ENCODE data around the gene CSTPP1.
"Not testable (repeated sequence)": the region's sequence is repeated elsewhere in the genome, so short reads cannot be mapped to it uniquely, and the experiment has no call there.

Gene CSTPP1

GRCh38 chr11:46984548-46984947 is 48.0 kb downstream of the CSTPP1 start:
- no peak for DNase-seq (ENCODE audit: insufficient read length, low spot score)
- no peak for FAIRE-seq

DNA sequence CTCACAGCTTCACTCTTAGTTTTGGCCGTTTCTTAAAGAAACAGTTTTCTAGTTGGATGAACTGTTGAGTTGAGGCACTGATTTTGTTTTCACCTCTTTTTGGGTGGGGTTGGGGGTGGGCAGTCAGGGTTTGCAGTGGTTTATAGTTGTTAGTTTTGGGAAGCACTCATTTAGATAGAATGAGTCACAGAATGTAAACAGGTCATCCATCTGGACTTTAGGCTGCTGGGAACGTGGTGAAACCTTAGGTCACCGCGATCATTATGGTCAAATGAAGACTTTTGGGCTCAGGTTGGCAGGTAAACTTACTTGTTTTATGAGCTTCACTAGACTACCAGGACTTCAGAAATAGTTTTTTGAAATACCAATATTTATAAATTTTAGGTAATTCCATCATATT is 48.4 kb downstream of the CSTPP1 start:
- no peak for FAIRE-seq
- DNase-seq (ENCODE audit: insufficient read length, low spot score): no peak

- no peak for DNase-seq (ENCODE audit: insufficient read length, low spot score)
- FAIRE-seq: no peak
These were observed 50.6 kb downstream of the CSTPP1 start for GRCh38 chr11:46987183-46987582.

GRCh38 chr11:46989810-46990487 is 53.4 kb downstream of the CSTPP1 start:
- FAIRE-seq; DNase-seq (ENCODE audit: insufficient read length, low spot score): not testable (repeated sequence)

DNA sequence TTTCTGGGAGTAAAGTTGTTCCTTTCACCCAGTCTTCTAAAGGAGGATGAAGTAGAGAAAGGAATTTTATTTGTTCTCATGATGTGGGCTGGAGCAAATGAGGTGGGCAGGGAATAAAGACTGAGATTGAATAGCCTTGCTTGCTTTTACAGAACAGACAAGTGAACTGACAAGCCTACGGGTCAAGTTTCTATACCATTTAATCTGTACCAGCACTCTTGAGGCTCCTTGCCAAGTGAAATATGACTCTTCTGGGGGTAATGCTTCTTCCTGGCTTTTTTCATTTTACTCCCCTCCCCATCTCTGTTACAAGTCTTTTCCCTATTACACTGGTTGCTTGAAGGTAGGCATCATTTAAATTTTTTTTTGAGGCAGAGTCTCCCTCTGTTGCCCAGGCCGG is 54.8 kb downstream of the CSTPP1 start:
- DNase-seq (ENCODE audit: insufficient read length, low spot score) (no peak), FAIRE-seq (no peak)

DNA sequence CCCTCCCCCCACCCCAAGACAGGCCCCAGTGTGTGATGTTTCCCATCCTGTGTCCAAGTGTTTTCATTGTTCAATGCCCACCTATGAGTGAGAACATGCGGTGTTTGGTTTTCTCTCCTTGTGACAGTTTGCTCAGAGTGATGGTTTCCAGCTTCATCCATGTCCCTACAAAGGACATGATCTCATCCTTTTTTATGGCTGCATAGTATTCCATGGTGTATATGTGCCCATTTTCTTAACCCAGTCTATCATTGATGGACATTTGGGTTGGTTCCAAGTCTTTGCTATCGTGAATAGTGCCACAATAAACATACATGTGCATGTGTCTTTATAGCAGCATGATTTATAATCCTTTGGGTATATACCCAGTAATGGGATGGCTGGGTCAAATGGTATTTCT is 55.8 kb downstream of the CSTPP1 start:
- not testable (repeated sequence) for FAIRE-seq; DNase-seq (ENCODE audit: insufficient read length, low spot score)

DNA sequence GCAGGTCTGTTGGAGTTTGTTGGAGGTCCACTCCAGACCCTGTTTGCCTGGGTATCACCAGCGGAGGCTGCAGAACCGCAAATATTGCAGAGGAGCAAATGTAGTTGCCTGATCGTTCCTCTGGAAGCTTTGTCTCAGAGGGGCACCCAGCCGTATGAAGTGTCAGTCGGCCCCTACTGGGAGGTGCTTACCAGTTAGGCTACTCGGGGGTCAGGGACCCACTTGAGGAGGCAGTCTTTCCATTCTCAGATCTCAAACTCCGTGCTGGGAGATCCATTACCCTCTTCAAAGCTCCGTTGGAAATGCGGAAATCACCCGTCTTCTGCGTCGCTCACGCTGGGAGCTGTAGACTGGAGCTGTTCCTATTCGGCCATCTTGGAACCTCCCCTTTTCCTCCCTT is 61.2 kb downstream of the CSTPP1 start:
- not testable (repeated sequence) for DNase-seq (ENCODE audit: insufficient read length, low spot score); FAIRE-seq

- DNase-seq (ENCODE audit: insufficient read length, low spot score) (no peak), FAIRE-seq (no peak)
These were observed 62.7 kb downstream of the CSTPP1 start for GRCh38 chr11:46999217-46999616.

- DNase-seq (ENCODE audit: insufficient read length, low spot score) (no peak), FAIRE-seq (no peak)
These were observed 63.5 kb downstream of the CSTPP1 start for GRCh38 chr11:47000033-47000432.

DNA sequence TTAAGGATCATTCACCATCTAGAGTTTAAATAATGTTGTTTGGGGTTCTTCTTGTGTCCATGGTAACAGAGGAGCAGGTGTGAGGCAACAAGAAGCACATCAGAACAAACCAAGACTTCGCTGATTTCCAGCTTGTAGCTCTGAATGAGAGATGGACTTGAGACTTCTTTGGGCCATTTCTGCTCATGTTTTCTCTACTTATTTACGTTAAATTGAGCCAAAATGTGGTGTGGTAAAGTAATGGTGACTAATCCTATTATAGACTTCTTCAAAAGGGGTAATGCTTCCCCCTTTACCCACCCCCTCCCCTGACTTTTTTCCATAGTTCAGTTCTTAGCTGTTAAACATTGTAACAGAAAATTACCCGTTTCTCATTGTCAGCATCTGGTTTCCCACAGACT is 65.2 kb downstream of the CSTPP1 start:
- no peak for DNase-seq (ENCODE audit: insufficient read length, low spot score)
- FAIRE-seq: no peak

GRCh38 chr11:47002390-47002789 is 65.8 kb downstream of the CSTPP1 start:
- peak; percentile 52 for FAIRE-seq

DNA sequence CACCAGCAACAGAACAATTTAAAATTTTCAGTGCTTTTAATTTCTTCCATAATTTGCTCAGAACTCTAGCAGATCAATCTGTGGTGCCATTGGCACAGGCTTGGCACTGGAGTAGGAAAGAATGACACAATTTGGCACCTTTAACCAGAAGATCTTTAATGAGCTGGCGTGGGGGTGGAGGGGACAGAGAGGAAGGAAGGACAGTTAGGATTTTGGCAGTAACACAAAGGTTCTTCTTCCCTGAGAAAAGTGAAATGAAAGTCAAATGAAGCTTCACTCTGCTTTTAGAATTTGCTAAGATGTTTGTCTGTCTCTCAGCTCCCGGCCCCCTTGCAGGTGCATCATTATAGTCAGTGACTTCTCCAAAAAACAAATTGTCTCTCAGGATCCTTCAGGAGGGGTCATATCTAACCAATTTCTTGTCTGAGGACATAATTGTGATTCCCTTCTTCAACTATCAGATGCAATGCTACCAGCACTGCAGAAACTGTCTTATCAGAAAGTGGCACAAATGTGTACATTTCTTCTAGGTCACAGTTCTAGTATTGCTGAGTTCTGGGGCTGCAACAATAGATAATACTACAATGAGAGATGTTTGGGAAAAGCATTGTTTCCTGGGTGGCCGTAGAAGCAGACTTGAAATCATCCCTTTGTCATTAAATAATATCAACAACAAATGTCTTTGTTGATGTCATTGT is 66.8 kb downstream of the CSTPP1 start:
- no peak for FAIRE-seq

More at GRCh38 chr11:47002390-47002789, 65.8 kb downstream of the CSTPP1 start:
- DNase-seq (ENCODE audit: insufficient read length, low spot score): no peak

DNA sequence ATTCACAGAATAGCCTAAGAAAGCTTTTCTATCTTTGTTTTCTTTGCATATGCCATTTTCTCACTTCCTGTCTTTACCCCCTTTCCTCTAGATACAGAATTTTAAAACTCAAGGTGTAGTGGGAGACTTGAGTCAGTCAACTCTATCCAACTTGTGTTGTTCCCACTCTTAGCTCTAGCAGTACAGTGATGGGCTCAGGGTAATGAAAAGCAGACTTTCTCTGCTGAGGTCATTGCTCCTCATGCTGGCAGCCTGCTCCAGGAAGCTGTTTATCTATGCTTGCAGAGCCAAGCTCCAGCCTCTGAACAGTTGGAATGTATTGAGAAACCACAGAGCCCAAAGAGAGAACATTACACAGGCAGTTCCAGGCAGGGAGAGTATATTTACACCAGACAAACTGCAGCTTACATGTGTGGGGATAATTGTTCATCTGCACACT is 68.1 kb downstream of the CSTPP1 start:
- DNase-seq (ENCODE audit: insufficient read length, low spot score) (no peak), FAIRE-seq (peak; percentile 76)

More for the DNA sequence above, 66.8 kb downstream of the CSTPP1 start:
- no peak for DNase-seq (ENCODE audit: insufficient read length, low spot score)

- no peak for FAIRE-seq
- no peak for DNase-seq (ENCODE audit: insufficient read length, low spot score)
These were observed 68.9 kb downstream of the CSTPP1 start for GRCh38 chr11:47005441-47005840.

- no peak for DNase-seq (ENCODE audit: insufficient read length, low spot score)
- FAIRE-seq: no peak
These were observed 71.0 kb downstream of the CSTPP1 start for GRCh38 chr11:47007579-47007978.

DNA sequence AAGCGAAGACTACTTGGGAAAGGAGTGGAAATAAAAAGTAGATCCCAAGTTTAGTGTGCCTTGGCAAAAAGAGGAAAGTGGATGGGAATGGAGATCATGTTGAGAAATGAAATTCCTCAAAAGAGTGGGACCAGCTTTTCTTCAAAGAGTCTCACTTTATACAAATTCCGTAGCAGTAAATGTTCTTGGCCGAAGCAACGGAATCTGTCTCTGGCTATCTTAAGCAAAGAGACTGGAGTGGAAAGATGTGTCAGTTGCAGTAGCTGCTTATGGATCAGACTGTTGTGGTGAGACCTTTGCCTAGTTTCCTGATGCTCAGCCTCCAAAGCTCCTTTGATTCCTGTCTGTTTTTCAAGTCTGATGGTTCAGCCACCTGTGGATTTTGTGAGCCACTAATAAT is 73.6 kb downstream of the CSTPP1 start:
- DNase-seq (ENCODE audit: insufficient read length, low spot score) (no peak), FAIRE-seq (no peak)

GRCh38 chr11:47014097-47014496 is 77.5 kb downstream of the CSTPP1 start:
- FAIRE-seq: no peak
- DNase-seq (ENCODE audit: insufficient read length, low spot score): no peak

- FAIRE-seq: no peak
- DNase-seq (ENCODE audit: insufficient read length, low spot score): no peak
These were observed 82.1 kb downstream of the CSTPP1 start for GRCh38 chr11:47018637-47019036.

DNA sequence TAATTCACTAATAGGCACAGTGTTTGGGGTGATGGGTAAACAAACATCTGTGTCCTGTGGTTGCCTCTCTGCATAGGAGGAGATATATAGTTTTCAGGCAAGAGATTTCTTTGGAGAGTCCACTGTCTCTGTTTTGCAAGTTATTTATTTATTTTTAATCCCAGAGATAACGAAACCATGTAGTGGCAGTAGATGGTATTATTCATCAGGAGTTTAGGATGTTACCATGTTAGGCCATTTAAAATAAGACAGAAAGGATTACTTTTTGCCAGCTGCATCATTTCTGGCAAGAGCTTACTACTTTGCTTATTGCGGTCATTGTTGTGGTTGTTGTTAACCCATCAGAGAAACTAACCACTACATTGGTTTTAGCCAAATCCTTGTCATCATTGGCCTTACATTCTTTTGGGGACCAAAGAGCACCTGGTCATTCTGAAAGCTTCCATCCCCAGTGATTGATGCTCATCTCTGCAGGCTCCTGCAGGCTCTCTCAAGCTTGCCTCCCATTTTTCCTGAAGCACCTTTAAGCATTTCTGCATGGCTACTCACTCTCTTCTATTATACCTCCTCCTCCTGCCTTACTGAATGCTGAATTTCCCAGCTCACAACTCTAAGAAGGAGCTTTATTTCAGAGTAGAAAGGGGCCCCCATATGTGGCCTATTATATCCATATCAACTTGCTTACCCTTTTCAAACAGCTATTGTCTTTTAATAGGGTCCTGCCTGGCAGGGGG is 84.4 kb downstream of the CSTPP1 start:
- FAIRE-seq: no peak
- DNase-seq (ENCODE audit: insufficient read length, low spot score): no peak

GRCh38 chr11:47021527-47021818 is 84.9 kb downstream of the CSTPP1 start:
- FAIRE-seq (no peak), DNase-seq (ENCODE audit: insufficient read length, low spot score) (no peak)

GRCh38 chr11:47021965-47022364 is 85.4 kb downstream of the CSTPP1 start:
- FAIRE-seq (no peak), DNase-seq (ENCODE audit: insufficient read length, low spot score) (no peak)
